ENCODE data around the gene BLVRA.

Gene BLVRA

DNA sequence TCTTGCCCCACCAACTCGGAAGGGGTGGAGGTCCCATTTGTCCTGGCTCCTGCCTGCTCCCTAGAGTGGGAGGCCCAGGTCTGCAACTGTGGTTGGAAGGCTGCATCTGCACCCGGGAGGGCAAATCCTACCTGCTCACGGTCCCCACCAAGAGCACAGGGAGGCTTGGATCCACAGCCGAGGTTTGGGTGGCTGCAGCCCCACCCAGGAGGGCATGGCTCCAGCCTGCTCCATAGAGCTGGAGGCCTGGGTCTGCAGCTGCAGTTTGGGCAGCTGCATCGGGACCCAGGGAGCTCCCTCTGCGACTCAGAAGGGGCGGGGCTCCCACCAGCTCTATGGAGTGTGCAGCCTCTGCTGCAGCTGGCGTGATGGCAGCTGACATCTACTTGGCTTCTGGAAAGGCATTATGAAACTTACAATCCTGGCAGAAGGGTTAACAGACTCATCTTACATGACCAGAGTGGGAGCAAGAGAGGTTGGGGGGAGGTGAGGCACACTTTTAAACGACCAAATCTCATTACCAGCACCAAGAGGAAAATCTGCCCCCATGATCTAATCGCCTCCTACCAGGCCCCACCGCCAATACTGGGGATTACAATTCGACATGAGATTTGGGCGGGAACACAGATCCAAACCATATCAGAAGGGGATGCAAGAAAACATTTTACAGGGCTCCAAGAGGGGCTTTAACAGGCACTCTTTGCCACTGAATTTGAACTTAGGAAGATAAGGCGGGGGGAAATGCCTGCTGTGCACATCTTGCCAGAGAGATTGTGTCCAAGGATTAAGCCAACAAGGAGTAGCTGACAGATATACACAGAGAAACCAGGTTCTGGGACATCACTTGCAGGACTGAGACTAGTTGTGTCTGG, 8.2 kb upstream of the BLVRA start:
- H3K4me2 ChIP-seq (ENCODE audit: low read depth, low read length), result 0 out of 2 replicates have a peak overlapping the region, but pooled peaks have one; percentile 22
- H3K4me3 ChIP-seq (ENCODE audit: low read length), result no peak overlapping the region
- TF ChIP-seq EZH2 (optimal IDR thresholded peaks at IDR 0.05; ENCODE audit: low read depth, low read length), result no peak
- TF ChIP-seq EZH2phosphoT487 (IDR thresholded peaks at IDR 0.05; ENCODE audit: low read length), result no peak
- TF ChIP-seq, protein P1, sequence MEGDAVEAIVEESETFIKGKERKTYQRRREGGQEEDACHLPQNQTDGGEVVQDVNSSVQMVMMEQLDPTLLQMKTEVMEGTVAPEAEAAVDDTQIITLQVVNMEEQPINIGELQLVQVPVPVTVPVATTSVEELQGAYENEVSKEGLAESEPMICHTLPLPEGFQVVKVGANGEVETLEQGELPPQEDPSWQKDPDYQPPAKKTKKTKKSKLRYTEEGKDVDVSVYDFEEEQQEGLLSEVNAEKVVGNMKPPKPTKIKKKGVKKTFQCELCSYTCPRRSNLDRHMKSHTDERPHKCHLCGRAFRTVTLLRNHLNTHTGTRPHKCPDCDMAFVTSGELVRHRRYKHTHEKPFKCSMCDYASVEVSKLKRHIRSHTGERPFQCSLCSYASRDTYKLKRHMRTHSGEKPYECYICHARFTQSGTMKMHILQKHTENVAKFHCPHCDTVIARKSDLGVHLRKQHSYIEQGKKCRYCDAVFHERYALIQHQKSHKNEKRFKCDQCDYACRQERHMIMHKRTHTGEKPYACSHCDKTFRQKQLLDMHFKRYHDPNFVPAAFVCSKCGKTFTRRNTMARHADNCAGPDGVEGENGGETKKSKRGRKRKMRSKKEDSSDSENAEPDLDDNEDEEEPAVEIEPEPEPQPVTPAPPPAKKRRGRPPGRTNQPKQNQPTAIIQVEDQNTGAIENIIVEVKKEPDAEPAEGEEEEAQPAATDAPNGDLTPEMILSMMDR (IDR thresholded peaks at IDR 0.05; ENCODE audit: low read length), result no peak
- H3K27ac ChIP-seq (ENCODE audit: low read length), result peak overlapping the region; percentile 3; the same call in 1 of the 2 replicates
- no peak for DNase-seq
- no peaks in the 10 kb centered on the region for H3K9me2 ChIP-seq (replicated peaks; ENCODE audit: insufficient read depth, low read length)
- H3K9me3 ChIP-seq (replicated peaks; ENCODE audit: insufficient read depth, low read length), result no peaks in the 10 kb centered on the region
- peaks cover 41% of the 10 kb centered on the region for H3K4me1 ChIP-seq (ENCODE audit: low read length)
- no peaks in the 10 kb centered on the region for H4K20me1 ChIP-seq (ENCODE audit: insufficient read depth, low read length)
- no peak overlapping the region for H2AFZ ChIP-seq (ENCODE audit: low read length)
- no peak overlapping the region for H3K9ac ChIP-seq (ENCODE audit: low read length)
- H3K27me3 ChIP-seq (replicated peaks; ENCODE audit: insufficient read depth, low read length), result no peaks in the 10 kb centered on the region
- peaks cover 12% of the 10 kb centered on the region for H3F3A ChIP-seq (ENCODE audit: insufficient read depth, low read length)
- no peaks in the 10 kb centered on the region for H3K36me3 ChIP-seq (replicated peaks; ENCODE audit: insufficient read depth, low read length)
- no peaks in the 10 kb centered on the region for H3K79me2 ChIP-seq (ENCODE audit: low read length)

DNA sequence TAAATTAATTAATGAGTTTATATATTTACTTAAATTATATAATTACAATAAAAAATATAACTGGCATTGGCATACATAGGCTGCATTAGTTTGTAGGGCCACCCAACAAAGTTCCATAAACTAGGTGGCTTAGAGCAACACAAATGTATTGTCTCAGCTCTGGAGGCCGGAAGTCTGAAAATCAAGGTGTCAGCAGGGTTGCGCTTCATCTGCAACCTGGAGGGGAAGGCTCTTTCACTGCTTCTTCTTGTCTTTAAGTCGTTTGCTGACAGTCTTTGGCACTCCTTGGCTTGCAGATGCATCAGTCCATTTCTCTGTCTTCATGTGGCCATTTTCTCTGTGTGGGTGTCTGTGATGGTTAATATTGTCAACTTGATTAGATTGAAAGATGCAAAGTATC, 6.1 kb upstream of the BLVRA start:
- Histone ChIP-seq H3F3A (ENCODE audit: insufficient read depth, low read length) (peaks cover 24% of the 10 kb centered on the region), H4K20me1 (ENCODE audit: insufficient read depth, low read length) (no peaks in the 10 kb centered on the region), H3K27me3 (replicated peaks; ENCODE audit: insufficient read depth, low read length) (no peaks in the 10 kb centered on the region), H3K36me3 (replicated peaks; ENCODE audit: insufficient read depth, low read length) (no peaks in the 10 kb centered on the region), H3K4me2 (ENCODE audit: low read depth, low read length) (peak overlapping the region; percentile 18), H2AFZ (ENCODE audit: low read length) (no peak overlapping the region), H3K4me1 (ENCODE audit: low read length) (peaks cover 55% of the 10 kb centered on the region), H3K4me3 (ENCODE audit: low read length) (no peak overlapping the region), H3K9me2 (replicated peaks; ENCODE audit: insufficient read depth, low read length) (no peaks in the 10 kb centered on the region), H3K9ac (ENCODE audit: low read length) (no peak overlapping the region), H3K9me3 (replicated peaks; ENCODE audit: insufficient read depth, low read length) (no peaks in the 10 kb centered on the region), H3K79me2 (ENCODE audit: low read length) (no peaks in the 10 kb centered on the region), H3K27ac (ENCODE audit: low read length) (peak overlapping the region; percentile 17; the same call in 1 of the 2 replicates)
- TF ChIP-seq, protein P1 (IDR thresholded peaks at IDR 0.05; ENCODE audit: low read length), result no peak
- TF ChIP-seq EZH2 (optimal IDR thresholded peaks at IDR 0.05; ENCODE audit: low read depth, low read length) (no peak), EZH2phosphoT487 (IDR thresholded peaks at IDR 0.05; ENCODE audit: low read length) (no peak)
- peak; percentile 79 for DNase-seq

DNA sequence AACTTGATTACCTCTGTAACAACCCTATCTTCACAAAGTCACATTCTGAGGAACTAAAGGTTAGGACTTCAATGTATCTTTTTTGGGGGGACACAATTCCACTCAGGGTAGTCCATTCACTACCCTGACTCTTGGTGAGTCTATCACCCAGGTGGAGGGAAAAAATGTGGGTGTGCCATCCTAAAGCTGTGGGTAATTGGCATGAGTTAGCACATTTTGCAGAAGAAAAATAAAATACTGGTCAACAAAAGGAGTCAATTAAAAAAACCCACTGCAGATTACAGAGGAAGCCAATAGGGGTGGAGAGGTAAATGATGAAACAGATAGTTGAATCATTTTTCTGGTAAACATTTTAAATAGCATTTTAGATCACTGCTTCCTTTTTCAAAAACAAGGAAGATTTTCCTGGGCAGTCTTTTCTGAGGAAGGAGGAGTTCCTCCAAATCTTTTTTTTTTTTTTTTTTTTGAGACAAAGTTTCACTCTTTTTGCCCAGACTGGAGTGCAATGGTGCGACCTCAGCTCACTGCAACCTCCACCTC, 5.1 kb upstream of the BLVRA start:
- DNase-seq, result no peak
- H3K9me3 ChIP-seq (replicated peaks; ENCODE audit: insufficient read depth, low read length), result no peaks in the 10 kb centered on the region

More for the DNA sequence above, 5.1 kb upstream of the BLVRA start:
- Histone ChIP-seq H3K27ac (ENCODE audit: low read length) (no peak overlapping the region), H3K4me1 (ENCODE audit: low read length) (peaks cover 64% of the 10 kb centered on the region), H3K9ac (ENCODE audit: low read length) (no peak overlapping the region), H3K4me2 (ENCODE audit: low read depth, low read length) (0 out of 2 replicates have a peak overlapping the region, but pooled peaks have one; percentile 18), H3K79me2 (ENCODE audit: low read length) (no peaks in the 10 kb centered on the region), H3K27me3 (replicated peaks; ENCODE audit: insufficient read depth, low read length) (no peaks in the 10 kb centered on the region), H3K9me2 (replicated peaks; ENCODE audit: insufficient read depth, low read length) (no peaks in the 10 kb centered on the region), H3K4me3 (ENCODE audit: low read length) (no peak overlapping the region), H3K36me3 (replicated peaks; ENCODE audit: insufficient read depth, low read length) (no peaks in the 10 kb centered on the region), H2AFZ (ENCODE audit: low read length) (no peak overlapping the region), H4K20me1 (ENCODE audit: insufficient read depth, low read length) (no peaks in the 10 kb centered on the region), H3F3A (ENCODE audit: insufficient read depth, low read length) (peaks cover 30% of the 10 kb centered on the region)
- no peak for TF ChIP-seq EZH2 (optimal IDR thresholded peaks at IDR 0.05; ENCODE audit: low read depth, low read length)
- TF ChIP-seq, protein P1 (IDR thresholded peaks at IDR 0.05; ENCODE audit: low read length), result no peak
- TF ChIP-seq EZH2phosphoT487 (IDR thresholded peaks at IDR 0.05; ENCODE audit: low read length), result no peak
